Hepatocyte (in vitro differentiated cells): Measurements from ENCODE around the gene HES7. TPM values are rescaled to one million over a fixed set of nuclear protein-coding genes. Genes with fewer than 3 reads are reported as not detected.

Source experiments
- DNase-seq: peaks from one replicate; pipeline ENCODE4 v3.0.0-alpha.2; 2016; ENCODE audit warnings: low spot score
- H2AFZ ChIP-seq: fragments of 200-600 bp; sonication (generic); 2 replicates; pipeline ENCODE4 v1.6.0; 2016; ENCODE audit warnings: antibody characterized with exemption, mild to moderate bottlenecking
- H3K27ac ChIP-seq: fragments of 200-600 bp; sonication (generic); 2 replicates; pipeline ENCODE4 v1.5.1; 2016; ENCODE audit warnings: mild to moderate bottlenecking
- H3K27me3 ChIP-seq: fragments of 200-600 bp; sonication (generic); 2 replicates; pipeline ENCODE4 v1.6.1; 2016
- H3K36me3 ChIP-seq: fragments of 200-600 bp; sonication (generic); replicated peaks from 2 replicates; pipeline ENCODE4 v1.5.1; 2016; ENCODE audit warnings: low read depth; ENCODE audit not compliant: insufficient read depth
- H3K4me1 ChIP-seq: fragments of 200-600 bp; sonication (generic); 2 replicates; pipeline ENCODE4 v1.5.1; 2016; ENCODE audit warnings: mild to moderate bottlenecking, moderate library complexity; ENCODE audit not compliant: insufficient read depth
- H3K4me2 ChIP-seq: fragments of 200-600 bp; sonication (generic); 2 replicates; pipeline ENCODE4 v1.6.0; 2016
- H3K4me3 ChIP-seq: fragments of 200-600 bp; sonication (generic); 2 replicates; pipeline ENCODE4 v1.5.1; 2016; ENCODE audit warnings: mild to moderate bottlenecking
- H3K79me2 ChIP-seq: fragments of 200-600 bp; sonication (generic); 2 replicates; pipeline ENCODE4 v1.6.0; 2017; ENCODE audit warnings: mild to moderate bottlenecking
- H3K9me2 ChIP-seq: fragments of 200-600 bp; sonication (generic); replicated peaks from 2 replicates; pipeline ENCODE4 v1.6.0; 2017; ENCODE audit warnings: mild to moderate bottlenecking; ENCODE audit not compliant: insufficient read depth
- H3K9me3 ChIP-seq: fragments of 200-600 bp; sonication (generic); 2 replicates; pipeline ENCODE4 v1.5.1; 2016; ENCODE audit warnings: low read depth, mild to moderate bottlenecking
- H4K20me1 ChIP-seq: fragments of 200-600 bp; sonication (generic); 2 replicates; pipeline ENCODE4 v1.6.0; 2016; ENCODE audit warnings: mild to moderate bottlenecking; ENCODE audit not compliant: insufficient read depth, poor library complexity, severe bottlenecking
- EZH2 ChIP-seq: fragments of 200-600 bp; sonication (generic); IDR thresholded peaks from 2 replicates; pipeline ENCODE4 v1.6.1; 2016; ENCODE audit warnings: antibody characterized with exemption, mild to moderate bottlenecking, borderline replicate concordance
- EZH2phosphoT487 ChIP-seq: fragments of 200-600 bp; sonication (generic); IDR thresholded peaks from one replicate; pipeline ENCODE4 v1.6.1; 2018; ENCODE audit warnings: antibody characterized with exemption, mild to moderate bottlenecking, low read depth, moderate library complexity; ENCODE audit not compliant: unreplicated experiment, severe bottlenecking
- WGBS: methylation state at CpG from one replicate; pipeline ENCODE4 v1.1.6; 2016; ENCODE audit warnings: low lambda C conversion rate; ENCODE audit errors: missing lambda C conversion rate; 5-methylcytosine and 5-hydroxymethylcytosine counted together
- polyA plus RNA-seq: library from polyadenylated mRNA; unstranded; fragments of >200 nt; fragmentation: Nextera tagmentation; extraction: Ambion mirVana; gene quantifications from 2 replicates; pipeline ENCODE4 v1.2.1, GENCODE V29; 2016
- total RNA-seq: library from RNA; depleted of rRNA; stranded (reverse); fragments of >200 nt; gene quantifications from 2 replicates; pipeline ENCODE4 v1.2.3, GENCODE V29; 2014
- TF ChIP-seq, protein P1 (sequence below): fragments of 200-600 bp; sonication (generic); IDR thresholded peaks from 2 replicates; pipeline ENCODE4 v1.5.1; 2016; ENCODE audit warnings: antibody characterized with exemption, mild to moderate bottlenecking; ENCODE audit not compliant: poor library complexity

HES7 gene
- total and polyA plus RNA-seq, 2 experiments from 2014 or later, result not detected

DNA sequence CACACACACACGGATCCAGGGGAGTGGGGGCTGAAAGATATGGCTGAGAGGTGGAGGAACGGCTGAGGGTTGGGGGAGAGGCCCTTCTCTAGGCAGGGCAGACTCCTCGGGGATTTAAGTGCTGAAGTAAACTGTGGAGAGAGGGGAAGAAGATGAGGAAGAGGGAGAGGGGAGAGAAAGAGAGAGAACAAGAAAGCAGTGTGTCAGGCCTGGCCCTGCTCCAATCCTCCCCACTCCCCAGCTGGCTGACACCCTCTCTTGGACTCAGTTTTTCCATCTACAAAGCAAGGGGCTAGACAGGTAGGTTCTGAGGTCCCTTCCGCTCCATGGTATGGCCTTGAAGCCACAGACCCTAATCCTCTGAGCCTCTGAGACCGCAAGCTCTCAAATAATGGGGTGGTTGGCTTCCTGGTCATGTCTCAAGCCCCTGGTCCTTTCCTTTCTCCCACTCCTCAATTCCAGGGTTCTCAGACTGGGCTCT lies 36.9 kb upstream of the HES7 start:
- Histone ChIP-seq H4K20me1 (peaks cover 5% of the 10 kb centered on the region), H3K27ac (peak overlapping the region; percentile 100), H3K4me1 (peaks cover 28% of the 10 kb centered on the region), H3K4me2 (peak overlapping the region; percentile 99), H3K27me3 (no peaks in the 10 kb centered on the region), H3K9me2 (no peaks in the 10 kb centered on the region), H3K4me3 (no peak overlapping the region), H3K36me3 (no peaks in the 10 kb centered on the region), H3K9me3 (no peaks in the 10 kb centered on the region), H3K79me2 (peaks cover 29% of the 10 kb centered on the region), H2AFZ (no peak overlapping the region)
- WGBS, result 88% methylated on average over 5 of the region's 5 CpGs
- no peak for DNase-seq
- TF ChIP-seq EZH2 (no peak), EZH2phosphoT487 (no peak)
- TF ChIP-seq, protein P1, sequence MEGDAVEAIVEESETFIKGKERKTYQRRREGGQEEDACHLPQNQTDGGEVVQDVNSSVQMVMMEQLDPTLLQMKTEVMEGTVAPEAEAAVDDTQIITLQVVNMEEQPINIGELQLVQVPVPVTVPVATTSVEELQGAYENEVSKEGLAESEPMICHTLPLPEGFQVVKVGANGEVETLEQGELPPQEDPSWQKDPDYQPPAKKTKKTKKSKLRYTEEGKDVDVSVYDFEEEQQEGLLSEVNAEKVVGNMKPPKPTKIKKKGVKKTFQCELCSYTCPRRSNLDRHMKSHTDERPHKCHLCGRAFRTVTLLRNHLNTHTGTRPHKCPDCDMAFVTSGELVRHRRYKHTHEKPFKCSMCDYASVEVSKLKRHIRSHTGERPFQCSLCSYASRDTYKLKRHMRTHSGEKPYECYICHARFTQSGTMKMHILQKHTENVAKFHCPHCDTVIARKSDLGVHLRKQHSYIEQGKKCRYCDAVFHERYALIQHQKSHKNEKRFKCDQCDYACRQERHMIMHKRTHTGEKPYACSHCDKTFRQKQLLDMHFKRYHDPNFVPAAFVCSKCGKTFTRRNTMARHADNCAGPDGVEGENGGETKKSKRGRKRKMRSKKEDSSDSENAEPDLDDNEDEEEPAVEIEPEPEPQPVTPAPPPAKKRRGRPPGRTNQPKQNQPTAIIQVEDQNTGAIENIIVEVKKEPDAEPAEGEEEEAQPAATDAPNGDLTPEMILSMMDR, result no peak

DNA sequence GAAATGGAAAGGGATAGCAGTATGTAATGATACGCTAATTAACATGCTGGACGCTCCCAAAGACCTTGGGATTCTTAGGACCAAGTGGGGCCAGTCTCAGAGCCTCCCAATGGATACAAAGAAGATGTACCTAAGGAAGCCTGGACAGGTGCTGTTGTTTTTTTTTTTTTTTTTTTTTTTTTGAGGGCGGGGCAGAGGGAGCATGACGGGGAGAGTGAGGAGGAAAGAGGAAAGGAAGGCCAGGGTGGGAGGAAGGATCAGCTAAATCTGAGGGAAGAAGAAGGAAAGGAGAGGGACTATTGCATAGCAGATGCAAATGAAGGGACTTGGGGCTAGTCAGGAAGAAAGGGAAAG lies 36.3 kb upstream of the HES7 start:
- Histone ChIP-seq H2AFZ (no peak overlapping the region), H3K79me2 (peaks cover 35% of the 10 kb centered on the region), H3K36me3 (no peaks in the 10 kb centered on the region), H3K4me3 (no peak overlapping the region), H3K27ac (no peak overlapping the region), H3K9me3 (no peaks in the 10 kb centered on the region), H3K4me1 (peaks cover 30% of the 10 kb centered on the region), H3K4me2 (peak overlapping the region; percentile 99), H3K9me2 (no peaks in the 10 kb centered on the region), H3K27me3 (no peaks in the 10 kb centered on the region), H4K20me1 (peaks cover 5% of the 10 kb centered on the region)
- DNase-seq, result no peak
- WGBS, result 88% methylated on average over 4 of the region's 4 CpGs
- TF ChIP-seq, protein P1, result no peak
- TF ChIP-seq EZH2phosphoT487 (no peak), EZH2 (no peak)

- H3K4me3 ChIP-seq, result no peak overlapping the region
Observed at GRCh38 chr17:8159459-8160223, 35.7 kb upstream of the HES7 start.

More at GRCh38 chr17:8159459-8160223, 35.7 kb upstream of the HES7 start:
- TF ChIP-seq EZH2phosphoT487 (no peak), EZH2 (no peak)
- TF ChIP-seq, protein P1, result no peak
- 85% methylated on average over 4 of the region's 4 CpGs for WGBS
- no peaks in the 10 kb centered on the region for H3K9me2 ChIP-seq
- H3K36me3 ChIP-seq, result no peaks in the 10 kb centered on the region
- peaks cover 36% of the 10 kb centered on the region for H3K4me1 ChIP-seq
- H3K79me2 ChIP-seq, result peaks cover 40% of the 10 kb centered on the region
- DNase-seq, result no peak
- no peaks in the 10 kb centered on the region for H3K27me3 ChIP-seq
- H3K27ac ChIP-seq, result no peak overlapping the region
- no peaks in the 10 kb centered on the region for H3K9me3 ChIP-seq
- no peak overlapping the region for H3K4me2 ChIP-seq
- no peak overlapping the region for H2AFZ ChIP-seq
- peaks cover 5% of the 10 kb centered on the region for H4K20me1 ChIP-seq
